ENCODE measurements around the gene MRPL37.

MRPL37 gene

DNA sequence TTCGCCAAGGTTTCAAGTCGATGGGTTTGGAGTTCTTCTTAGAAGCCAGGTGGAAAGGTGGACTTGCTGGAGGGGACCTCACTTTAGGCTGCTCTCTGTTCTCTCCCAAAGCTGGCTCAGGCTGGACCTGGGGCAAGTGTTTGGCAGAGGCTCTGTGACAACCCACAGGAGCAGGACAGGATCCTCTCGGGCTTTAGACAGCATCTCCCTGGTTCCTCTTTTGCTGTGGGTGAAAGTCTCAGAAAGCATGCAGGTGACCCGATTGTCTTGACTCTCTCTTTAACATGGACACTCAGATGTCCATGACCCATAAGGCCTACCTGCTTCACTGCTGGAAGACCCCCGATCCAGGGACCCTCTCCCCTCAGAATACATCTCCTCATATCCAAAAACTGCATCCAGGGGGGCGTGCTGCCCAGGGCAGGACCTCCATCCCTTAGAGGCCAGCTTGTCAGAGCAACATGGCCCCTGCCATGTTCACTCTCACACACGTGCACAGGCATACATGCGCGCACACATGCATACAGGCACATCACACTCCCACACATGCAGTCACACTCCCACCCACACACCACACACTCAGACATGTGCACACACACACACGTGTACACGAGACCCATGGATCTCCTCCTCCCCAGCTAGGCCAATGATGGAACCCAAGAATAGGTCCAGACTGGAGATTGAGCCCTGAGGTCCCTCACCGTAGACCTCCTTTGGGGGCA lies 21.3 kb downstream of the MRPL37 start:
- Histone ChIP-seq H3K4me1 (peaks cover 0 to 30% (median 18%) of the 10 kb centered on the region in 4 donors), H3K36me3 (peaks cover 25 to 78% (median 26%) of the 10 kb centered on the region in 3 donors), H3K9me3 (no peaks in the 10 kb centered on the region), H3K27ac (peak overlapping the region; percentile 25 to 63), H3K4me3 (no peak overlapping the region), H3K27me3 (no peaks in the 10 kb centered on the region)
- intact Hi-C loops (cut with DNase I; ENCODE audit: low total_unique reads), result loop anchor here (10.0 kb wide), 1 partner anchor 264 kb away; no protein-coding TSS in a partner anchor
- no peak for DNase-seq
- TF ChIP-seq, protein P1, sequence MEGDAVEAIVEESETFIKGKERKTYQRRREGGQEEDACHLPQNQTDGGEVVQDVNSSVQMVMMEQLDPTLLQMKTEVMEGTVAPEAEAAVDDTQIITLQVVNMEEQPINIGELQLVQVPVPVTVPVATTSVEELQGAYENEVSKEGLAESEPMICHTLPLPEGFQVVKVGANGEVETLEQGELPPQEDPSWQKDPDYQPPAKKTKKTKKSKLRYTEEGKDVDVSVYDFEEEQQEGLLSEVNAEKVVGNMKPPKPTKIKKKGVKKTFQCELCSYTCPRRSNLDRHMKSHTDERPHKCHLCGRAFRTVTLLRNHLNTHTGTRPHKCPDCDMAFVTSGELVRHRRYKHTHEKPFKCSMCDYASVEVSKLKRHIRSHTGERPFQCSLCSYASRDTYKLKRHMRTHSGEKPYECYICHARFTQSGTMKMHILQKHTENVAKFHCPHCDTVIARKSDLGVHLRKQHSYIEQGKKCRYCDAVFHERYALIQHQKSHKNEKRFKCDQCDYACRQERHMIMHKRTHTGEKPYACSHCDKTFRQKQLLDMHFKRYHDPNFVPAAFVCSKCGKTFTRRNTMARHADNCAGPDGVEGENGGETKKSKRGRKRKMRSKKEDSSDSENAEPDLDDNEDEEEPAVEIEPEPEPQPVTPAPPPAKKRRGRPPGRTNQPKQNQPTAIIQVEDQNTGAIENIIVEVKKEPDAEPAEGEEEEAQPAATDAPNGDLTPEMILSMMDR (IDR thresholded peaks at IDR 0.05), result no peak

DNA sequence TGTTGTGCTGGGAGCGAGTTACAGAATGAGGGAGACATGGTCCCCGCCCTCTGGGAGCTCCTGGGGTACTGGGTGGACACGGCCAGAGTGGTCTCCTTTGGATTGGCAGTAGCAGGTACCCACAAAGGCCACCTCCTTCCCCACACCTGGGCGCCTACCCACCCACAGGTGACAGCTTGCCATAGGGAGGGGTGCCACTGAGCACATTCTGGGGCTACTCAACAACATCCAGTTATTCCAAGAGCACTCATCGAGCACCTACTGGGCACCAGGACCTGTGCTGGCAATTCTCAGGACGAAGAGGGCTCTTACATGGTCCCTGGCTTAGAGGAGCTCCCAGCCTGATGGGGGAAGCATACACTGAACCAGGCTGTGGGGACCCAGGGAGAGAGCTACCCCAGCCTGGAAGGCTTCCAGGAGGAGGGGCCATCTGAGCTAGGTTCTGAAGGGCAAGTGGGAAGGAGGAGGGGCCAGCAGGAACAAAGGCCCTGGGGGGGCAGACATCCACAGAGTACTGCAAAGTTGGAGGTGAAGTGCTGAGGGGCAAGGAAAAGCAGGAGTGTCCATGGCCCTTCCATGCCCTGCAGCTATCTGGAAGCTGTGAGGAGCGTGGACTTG lies 22.0 kb downstream of the MRPL37 start:
- Histone ChIP-seq H3K27ac (peak overlapping the region in 1 of 2 donors; percentile 63), H3K4me1 (peaks cover 0 to 32% (median 18%) of the 10 kb centered on the region in 4 donors), H3K36me3 (peaks cover 18 to 71% (median 19%) of the 10 kb centered on the region in 3 donors), H3K9me3 (no peaks in the 10 kb centered on the region), H3K4me3 (no peak overlapping the region), H3K27me3 (no peaks in the 10 kb centered on the region)
- TF ChIP-seq, protein P1 (IDR thresholded peaks at IDR 0.05), result no peak
- no peak for DNase-seq
- intact Hi-C loops (cut with DNase I; ENCODE audit: low total_unique reads), result loop anchor here (10.0 kb wide), 1 partner anchor 263 kb away; no protein-coding TSS in a partner anchor

DNA sequence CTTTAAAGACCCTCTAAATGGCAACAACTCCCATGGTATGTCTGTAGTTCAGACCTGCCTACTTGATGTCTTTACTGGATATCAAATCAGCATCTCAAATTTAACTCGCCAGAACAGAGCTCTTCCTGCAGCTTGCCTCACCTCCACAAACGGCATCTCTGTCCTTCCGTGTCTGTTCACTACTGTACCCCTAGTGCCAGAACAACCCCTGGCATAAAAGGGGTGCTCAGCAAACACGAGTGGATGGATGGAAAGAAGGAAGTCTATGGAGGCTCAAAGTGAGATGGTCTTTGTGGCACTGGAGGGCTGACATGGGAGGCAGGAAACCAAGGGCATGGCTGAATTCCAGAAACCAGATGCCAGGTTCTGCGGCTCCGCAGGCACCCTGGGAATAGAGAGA lies 22.7 kb downstream of the MRPL37 start:
- Histone ChIP-seq H3K27ac (no peak overlapping the region), H3K36me3 (peaks cover 11 to 65% (median 18%) of the 10 kb centered on the region in 3 donors), H3K27me3 (no peaks in the 10 kb centered on the region), H3K9me3 (no peaks in the 10 kb centered on the region), H3K4me3 (no peak overlapping the region), H3K4me1 (peaks cover 0 to 40% (median 24%) of the 10 kb centered on the region in 4 donors)
- DNase-seq, result no peak
- intact Hi-C loops (cut with DNase I; ENCODE audit: low total_unique reads), result loop anchor here (10.0 kb wide), 1 partner anchor 262 kb away; no protein-coding TSS in a partner anchor
- TF ChIP-seq, protein P1 (IDR thresholded peaks at IDR 0.05), result no peak

DNA sequence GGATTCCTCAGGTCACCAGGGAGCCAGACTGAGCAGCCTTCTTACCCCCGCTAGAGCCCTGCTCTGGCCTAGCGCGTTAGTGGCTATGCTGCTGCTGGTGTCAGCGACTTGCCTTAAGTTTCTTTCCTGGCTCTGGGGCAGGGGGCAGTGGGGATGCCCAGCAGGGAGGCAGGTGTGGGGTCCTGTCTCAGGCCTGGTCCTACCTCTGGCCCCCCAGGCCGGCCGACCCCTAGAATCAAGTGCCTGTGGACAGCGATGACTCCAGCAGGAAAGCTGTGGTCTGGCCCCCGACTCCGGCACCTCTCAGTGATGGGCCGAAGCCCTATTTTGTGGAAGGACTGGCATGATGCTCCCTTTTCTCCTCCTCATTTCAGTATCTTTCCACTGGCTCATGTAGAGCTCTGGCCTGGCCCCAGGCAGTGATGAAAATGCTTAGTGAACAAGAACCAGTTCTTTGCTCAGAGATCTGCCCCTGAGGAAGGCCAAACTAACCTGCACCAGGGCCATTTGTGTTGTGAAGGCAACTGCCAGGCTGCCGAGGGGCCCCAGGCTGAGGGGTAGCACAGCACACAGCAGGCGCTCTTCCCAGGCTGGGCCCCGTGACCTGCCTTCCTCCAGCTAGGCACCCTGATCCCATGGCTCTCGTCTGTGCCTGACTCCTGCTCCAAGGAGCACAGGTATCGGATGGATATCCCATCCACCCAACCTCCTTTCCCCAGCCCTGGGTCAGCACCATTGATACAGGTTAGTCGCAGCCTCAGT lies 23.7 kb downstream of the MRPL37 start:
- H3K9me3 ChIP-seq, result no peaks in the 10 kb centered on the region
- intact Hi-C loops (cut with DNase I; ENCODE audit: low total_unique reads), result loop anchor here (10.0 kb wide), 1 partner anchor 261 kb away; no protein-coding TSS in a partner anchor
- H3K4me1 ChIP-seq, result peaks cover 0 to 49% (median 33%) of the 10 kb centered on the region in 4 donors
- no peak overlapping the region for H3K27ac ChIP-seq
- H3K36me3 ChIP-seq, result peaks cover 2 to 65% (median 18%) of the 10 kb centered on the region in 3 donors
- no peak overlapping the region for H3K4me3 ChIP-seq
- no peaks in the 10 kb centered on the region for H3K27me3 ChIP-seq
- no peak for DNase-seq
- TF ChIP-seq, protein P1 (IDR thresholded peaks at IDR 0.05), result no peak

DNA sequence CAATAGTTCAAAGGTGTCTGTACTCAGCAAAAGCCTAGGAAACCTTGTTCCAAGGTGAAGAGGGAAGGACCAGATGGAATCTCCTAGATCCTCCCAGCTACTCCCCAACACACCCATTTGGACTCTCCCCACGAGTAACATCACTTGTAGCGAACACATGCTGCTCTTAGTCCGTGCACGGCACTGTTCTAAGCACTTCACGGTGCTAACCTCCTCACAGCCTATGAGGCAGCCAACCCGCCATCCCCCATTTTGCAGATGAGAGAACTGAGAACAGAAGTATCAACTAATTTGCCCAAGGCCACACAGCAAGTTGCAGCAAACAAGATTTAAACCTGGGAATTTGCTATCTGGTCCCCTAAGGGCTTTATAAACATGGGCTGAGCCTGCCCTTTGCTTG lies 24.3 kb downstream of the MRPL37 start:
- Histone ChIP-seq H3K9me3 (no peaks in the 10 kb centered on the region), H3K36me3 (peaks cover 0 to 65% (median 16%) of the 10 kb centered on the region in 3 donors), H3K4me3 (no peak overlapping the region), H3K27me3 (no peaks in the 10 kb centered on the region), H3K27ac (no peak overlapping the region), H3K4me1 (peaks cover 0 to 49% (median 32%) of the 10 kb centered on the region in 4 donors)
- TF ChIP-seq, protein P1 (IDR thresholded peaks at IDR 0.05), result no peak
- no peak for DNase-seq
- intact Hi-C loops (cut with DNase I; ENCODE audit: low total_unique reads), result loop anchor here (10.0 kb wide), 1 partner anchor 261 kb away; no protein-coding TSS in a partner anchor

Measured in tibial artery (tissue), 4 donors.